ENCODE data around the gene PRSS23. TPM values are rescaled to one million over a fixed set of nuclear protein-coding genes. Genes with fewer than 3 reads are reported as not detected.

Gene PRSS23
- total and polyA plus RNA-seq, 9 donors = 13.5 to 129 (median 40.8) TPM

- Histone ChIP-seq H3K36me3 (no peaks in the 10 kb centered on the region), H3K9me3 (no peaks in the 10 kb centered on the region), H3K27ac (no peak overlapping the region), H3K27me3 (no peaks in the 10 kb centered on the region), H3K4me3 (no peak overlapping the region), H3K4me1 (ENCODE audit: insufficient read depth) (no peaks in the 10 kb centered on the region)
- DNase-seq = no peak
- intact Hi-C loops (cut with DNase I) = no loop called here
- 88 to 95% (median 94%) methylated on average over 2 of the region's 2 CpGs for WGBS, 3 donors
- TF ChIP-seq, protein P1, sequence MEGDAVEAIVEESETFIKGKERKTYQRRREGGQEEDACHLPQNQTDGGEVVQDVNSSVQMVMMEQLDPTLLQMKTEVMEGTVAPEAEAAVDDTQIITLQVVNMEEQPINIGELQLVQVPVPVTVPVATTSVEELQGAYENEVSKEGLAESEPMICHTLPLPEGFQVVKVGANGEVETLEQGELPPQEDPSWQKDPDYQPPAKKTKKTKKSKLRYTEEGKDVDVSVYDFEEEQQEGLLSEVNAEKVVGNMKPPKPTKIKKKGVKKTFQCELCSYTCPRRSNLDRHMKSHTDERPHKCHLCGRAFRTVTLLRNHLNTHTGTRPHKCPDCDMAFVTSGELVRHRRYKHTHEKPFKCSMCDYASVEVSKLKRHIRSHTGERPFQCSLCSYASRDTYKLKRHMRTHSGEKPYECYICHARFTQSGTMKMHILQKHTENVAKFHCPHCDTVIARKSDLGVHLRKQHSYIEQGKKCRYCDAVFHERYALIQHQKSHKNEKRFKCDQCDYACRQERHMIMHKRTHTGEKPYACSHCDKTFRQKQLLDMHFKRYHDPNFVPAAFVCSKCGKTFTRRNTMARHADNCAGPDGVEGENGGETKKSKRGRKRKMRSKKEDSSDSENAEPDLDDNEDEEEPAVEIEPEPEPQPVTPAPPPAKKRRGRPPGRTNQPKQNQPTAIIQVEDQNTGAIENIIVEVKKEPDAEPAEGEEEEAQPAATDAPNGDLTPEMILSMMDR (IDR thresholded peaks at IDR 0.05) = no peak
- no peak for TF ChIP-seq POLR2A (IDR thresholded peaks at IDR 0.05)
- TF ChIP-seq EP300 (IDR thresholded peaks at IDR 0.05) = no peak
Observed at GRCh38 chr11:86849679-86850078, 49.3 kb downstream of the PRSS23 start.

Other genes with a start within 250 kb of the PRSS23 start
- 10 to 100 TPM; 35.9 to 48.6 (median 45.7) TPM for gene ME3, start 127.9 kb upstream of the PRSS23 start, total RNA-seq
- 10 to 100 TPM; 25.2 to 27.2 TPM for gene ME3, start 127.9 kb upstream of the PRSS23 start, polyA plus RNA-seq
- gene FZD4, start 154.9 kb downstream of the PRSS23 start, total RNA-seq = 10 to 100 TPM; 14.0 to 30.7 (median 23.3) TPM
- 10 to 100 TPM; 15.0 to 53.5 TPM for gene FZD4, start 154.9 kb downstream of the PRSS23 start, polyA plus RNA-seq
- 10 to 100 TPM; 16.0 to 24.2 (median 20.1) TPM for gene TMEM135, start 237.4 kb downstream of the PRSS23 start, total RNA-seq
- 10 to 100 TPM in 1 of 2 donors, 1 to 10 TPM in 1; 8.8 to 17.2 TPM for gene TMEM135, start 237.4 kb downstream of the PRSS23 start, polyA plus RNA-seq

Measured in ovary (tissue), 9 donors.